H9 (cell line): Measurements from ENCODE around the gene ANGPTL4. TPM values are rescaled to one million over a fixed set of nuclear protein-coding genes. Genes with fewer than 3 reads are reported as not detected.
"Not testable (repeated sequence)": the region's sequence is repeated elsewhere in the genome, so short reads cannot be mapped to it uniquely, and the experiment has no call there.

ENCODE experiments used
- DNase-seq: peaks from one replicate; pipeline ENCODE4 v3.0.0-alpha.2; 2017
- H2AFZ ChIP-seq: one replicate; pipeline ENCODE4 v1.6.1; 2013; ENCODE audit warnings: mild to moderate bottlenecking, low read length, control low read depth, moderate library complexity
- H2AK5ac ChIP-seq: 2 replicates; pipeline ENCODE4 v1.6.1; 2013; ENCODE audit warnings: low read length, control low read depth, mixed read lengths; ENCODE audit not compliant: insufficient read length
- H2BK120ac ChIP-seq: one replicate; pipeline ENCODE4 v1.6.1; 2013; ENCODE audit warnings: low read depth, mild to moderate bottlenecking, low read length, control low read depth, inconsistent platforms; ENCODE audit not compliant: poor library complexity, severe bottlenecking
- H2BK12ac ChIP-seq: 2 replicates; pipeline ENCODE4 v1.6.1; 2013; ENCODE audit warnings: low read length, control low read depth, mixed read lengths, low read depth; ENCODE audit not compliant: insufficient read length
- H2BK15ac ChIP-seq: 2 replicates; pipeline ENCODE4 v1.6.1; 2013; ENCODE audit warnings: low read depth, low read length, control low read depth
- H2BK20ac ChIP-seq: one replicate; pipeline ENCODE4 v1.6.1; 2013; ENCODE audit warnings: low read depth, mild to moderate bottlenecking, low read length, control low read depth, inconsistent platforms; ENCODE audit not compliant: poor library complexity, severe bottlenecking
- H2BK5ac ChIP-seq: 2 replicates; pipeline ENCODE4 v1.6.1; 2013; ENCODE audit warnings: low read length, control low read depth, mixed read lengths; ENCODE audit not compliant: insufficient read length
- H3K14ac ChIP-seq: 2 replicates; pipeline ENCODE4 v1.6.1; 2013; ENCODE audit warnings: low read length, control low read depth; ENCODE audit not compliant: insufficient read depth
- H3K18ac ChIP-seq: 2 replicates; pipeline ENCODE4 v1.6.1; 2013; ENCODE audit warnings: low read depth, mild to moderate bottlenecking, mixed read lengths, low read length, control low read depth; ENCODE audit not compliant: insufficient read length
- H3K23ac ChIP-seq: 2 replicates; pipeline ENCODE4 v1.6.1; 2013; ENCODE audit warnings: low read length, control low read depth, mixed read lengths, low read depth; ENCODE audit not compliant: insufficient read length
- H3K23me2 ChIP-seq: 2 replicates; pipeline ENCODE4 v1.6.1; 2013; ENCODE audit warnings: low read depth, mild to moderate bottlenecking, mixed read lengths, low read length, control low read depth; ENCODE audit not compliant: insufficient read length, poor library complexity, severe bottlenecking
- H3K27ac ChIP-seq: 2 replicates; pipeline ENCODE4 v1.5.1; 2013; ENCODE audit warnings: low read length, control low read depth, mixed read lengths, low read depth; ENCODE audit not compliant: insufficient read length
- H3K27me3 ChIP-seq: 2 replicates; pipeline ENCODE4 v1.6.1; 2013; ENCODE audit warnings: low read length, control low read depth, inconsistent platforms; ENCODE audit not compliant: insufficient read depth
- H3K4ac ChIP-seq: 2 replicates; pipeline ENCODE4 v1.6.1; 2013; ENCODE audit warnings: low read depth, mild to moderate bottlenecking, control low read depth, inconsistent platforms, low read length, moderate library complexity
- H3K4me1 ChIP-seq: 2 replicates; pipeline ENCODE4 v1.6.1; 2013; ENCODE audit warnings: low read length, control low read depth, inconsistent platforms; ENCODE audit not compliant: insufficient read depth
- H3K4me2 ChIP-seq: 2 replicates; pipeline ENCODE4 v1.6.1; 2013; ENCODE audit warnings: low read length, control low read depth, mixed read lengths; ENCODE audit not compliant: insufficient read length, insufficient read depth
- H3K56ac ChIP-seq: 2 replicates; pipeline ENCODE4 v1.6.1; 2013; ENCODE audit warnings: low read depth, mild to moderate bottlenecking, mixed read lengths, low read length, control low read depth; ENCODE audit not compliant: insufficient read length
- H3K79me1 ChIP-seq: 2 replicates; pipeline ENCODE4 v1.6.1; 2013; ENCODE audit warnings: low read depth, mild to moderate bottlenecking, moderate library complexity, low read length, control low read depth, inconsistent platforms; ENCODE audit not compliant: insufficient read depth, poor library complexity, severe bottlenecking
- H3K79me2 ChIP-seq: 2 replicates; pipeline ENCODE4 v1.6.1; 2013; ENCODE audit warnings: low read length, control low read depth, inconsistent platforms; ENCODE audit not compliant: insufficient read depth
- H3K9ac ChIP-seq: 2 replicates; pipeline ENCODE4 v1.6.1; 2013; ENCODE audit warnings: low read length, control low read depth, mixed read lengths; ENCODE audit not compliant: insufficient read length; ENCODE audit errors: extremely low read depth
- H3K9me3 ChIP-seq: one replicate; pipeline ENCODE4 v1.6.1; 2013; ENCODE audit warnings: low read depth, low read length, inconsistent platforms; ENCODE audit not compliant: control insufficient read depth
- H3T11ph ChIP-seq: one replicate; pipeline ENCODE4 v1.6.1; 2013; ENCODE audit warnings: mild to moderate bottlenecking, low read length, control low read depth, inconsistent platforms
- H4K20me1 ChIP-seq: one replicate; pipeline ENCODE4 v1.6.1; 2013; ENCODE audit not compliant: control insufficient read depth, insufficient read length, insufficient read depth
- H4K5ac ChIP-seq: 2 replicates; pipeline ENCODE4 v1.6.1; 2013; ENCODE audit warnings: low read depth, mild to moderate bottlenecking, mixed read lengths, low read length, control low read depth; ENCODE audit not compliant: insufficient read length
- H4K8ac ChIP-seq: replicated peaks from 2 replicates; pipeline ENCODE4 v1.6.1; 2013; ENCODE audit warnings: low read length, control low read depth, mixed read lengths, low read depth; ENCODE audit not compliant: insufficient read length
- H4K91ac ChIP-seq: 2 replicates; pipeline ENCODE4 v1.6.1; 2013; ENCODE audit warnings: low read depth, mild to moderate bottlenecking, moderate library complexity, mixed read lengths, low read length, control low read depth; ENCODE audit not compliant: insufficient read length
- H3K27ac Mint-ChIP-seq, 3 experiments: 2 replicates in 2 of 3; 3 replicates in 1 of 3; pipeline ENCODE4 v1.8.0; 2020 to 2021; ENCODE audit warnings: mixed read lengths in 3 of 3, mild to moderate bottlenecking in 1 of 3, moderate library complexity in 1 of 3
- H3K27me3 Mint-ChIP-seq: 2 replicates; pipeline ENCODE4 v1.8.0; 2021; ENCODE audit warnings: low read depth, mild to moderate bottlenecking, moderate library complexity, mixed read lengths
- H3K36me3 Mint-ChIP-seq, 3 experiments: 2 replicates in 2 of 3; 3 replicates in 1 of 3; pipeline ENCODE4 v1.8.0; 2020 to 2021; ENCODE audit warnings: low read depth in 3 of 3, mixed read lengths in 3 of 3; ENCODE audit not compliant: insufficient read depth in 1 of 3
- H3K4me1 Mint-ChIP-seq, 2 experiments: 2 replicates each; pipeline ENCODE4 v1.8.0; 2020; ENCODE audit warnings: mixed read lengths in 2 of 2
- H3K4me3 Mint-ChIP-seq, 2 experiments: 2 replicates in 1 of 2; 3 replicates in 1 of 2; pipeline ENCODE4 v1.8.0; 2020 to 2021; ENCODE audit warnings: mild to moderate bottlenecking in 2 of 2, mixed read lengths in 2 of 2, moderate library complexity in 1 of 2
- H3K9me3 Mint-ChIP-seq, 2 experiments: 2 replicates in 1 of 2; 3 replicates in 1 of 2; pipeline ENCODE4 v1.8.0; 2020; ENCODE audit warnings: mild to moderate bottlenecking in 2 of 2, mixed read lengths in 2 of 2, moderate library complexity in 1 of 2
- WGBS: extraction: QIAGEN DNeasy Blood & Tissue Kit; methylation state at CpG from one replicate; pipeline ENCODE4 v1.1.7; 2013; ENCODE audit warnings: missing lambda C conversion rate, low lambda C conversion rate, mixed read lengths; ENCODE audit not compliant: insufficient read length; ENCODE audit errors: extremely low coverage; 5-methylcytosine and 5-hydroxymethylcytosine counted together
- total RNA-seq: library from RNA; stranded (reverse); gene quantifications from 2 replicates; pipeline ENCODE4 v1.2.1, GENCODE V29; 2021
- TF ChIP-seq, protein P1 (sequence below): fragments of 200-600 bp; sonication (generic); conservative IDR thresholded peaks from 3 replicates; pipeline ENCODE4 v1.8.0; 2021; ENCODE audit warnings: antibody characterized with exemption, mild to moderate bottlenecking

The ANGPTL4 gene
- total RNA-seq, 1 experiment from 2014 or later = 1.9 TPM

DNA sequence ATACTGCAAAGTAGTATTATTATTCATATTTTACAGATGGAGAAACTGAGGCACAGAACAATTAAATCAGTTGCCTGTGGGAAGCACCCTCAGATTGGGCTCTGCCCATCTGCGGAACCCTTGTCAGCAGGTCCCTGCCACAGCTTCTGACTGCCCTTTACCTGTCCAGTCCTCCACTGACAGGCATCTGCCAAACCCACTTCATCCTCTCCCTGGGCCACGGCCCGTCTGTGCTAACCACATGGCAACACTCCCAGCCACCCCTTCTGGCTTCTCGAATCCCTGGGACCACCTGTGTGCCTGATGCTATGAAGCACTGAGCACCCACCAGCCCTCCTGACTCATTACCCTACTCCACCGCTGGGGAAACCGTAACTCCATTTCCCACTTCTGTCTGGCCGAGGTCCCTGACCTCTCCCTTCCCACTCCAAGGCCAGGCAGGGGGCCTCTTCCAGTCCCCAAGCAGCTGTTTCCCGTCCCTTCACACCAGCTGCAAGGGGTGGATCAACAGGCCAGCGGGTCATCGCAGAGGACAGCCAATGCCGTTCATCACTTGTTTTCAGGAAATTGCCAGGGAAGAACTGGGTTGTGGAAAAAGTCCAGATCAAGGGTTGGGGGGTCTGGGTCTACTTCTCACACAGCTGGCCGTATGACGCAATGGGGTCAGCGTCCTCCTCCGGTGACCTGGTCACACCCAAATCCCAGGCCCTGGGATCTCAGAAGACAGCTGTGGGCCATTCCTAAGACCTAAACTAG, 23.4 kb upstream of the ANGPTL4 start:
- peak overlapping the region in 1 of 2 experiments; percentile 59; a peak in 3 of 5 replicates for H3K4me3 Mint-ChIP-seq

DNA sequence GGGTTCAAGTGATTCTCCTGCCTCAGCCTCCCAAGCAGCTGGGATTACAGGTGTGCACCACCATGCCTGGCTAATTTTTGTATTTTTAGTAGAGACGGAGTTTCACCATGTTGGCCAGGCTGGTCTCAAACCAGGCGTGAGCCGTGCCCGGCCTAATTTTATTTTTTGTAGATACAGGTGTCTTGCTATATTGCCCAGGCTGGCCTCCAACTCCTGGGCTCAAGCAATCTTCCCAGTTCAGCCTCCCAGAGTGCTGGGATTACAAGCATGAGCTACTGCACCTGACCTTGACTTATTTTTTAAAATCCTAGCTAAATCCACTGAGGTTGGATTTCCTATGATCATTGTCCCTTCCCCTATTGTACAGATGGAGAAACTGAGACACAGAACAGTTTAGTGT, 22.5 kb upstream of the ANGPTL4 start:
- peaks cover 33% of the 10 kb centered on the region for H3K27me3 Mint-ChIP-seq
- H3K4me3 Mint-ChIP-seq = peak overlapping the region in 1 of 2 experiments; percentile 53; a peak in 2 of 5 replicates

More for the DNA sequence above, 23.4 kb upstream of the ANGPTL4 start:
- no peaks in the 10 kb centered on the region for H4K20me1 ChIP-seq
- Mint-ChIP-seq H3K9me3 (no peaks in the 10 kb centered on the region), H3K4me1 (peaks cover 14% of the 10 kb centered on the region in 2 experiments), H3K27ac (peak overlapping the region in 1 of 3 experiments; percentile 48; a peak in 1 of 7 replicates), H3K27me3 (peaks cover 42% of the 10 kb centered on the region), H3K36me3 (peaks cover 0 to 2% (median 0%) of the 10 kb centered on the region in 3 experiments; a peak in 2 of 7 replicates)
- no peak overlapping the region for H3T11ph ChIP-seq
- H4K5ac ChIP-seq = no peak overlapping the region
- no peak overlapping the region for H2BK20ac ChIP-seq
- H3K79me1 ChIP-seq = no peaks in the 10 kb centered on the region
- H3K79me2 ChIP-seq = no peaks in the 10 kb centered on the region
- H3K9ac ChIP-seq = no peak overlapping the region
- peak; percentile 64 for DNase-seq
- H2AK5ac ChIP-seq = no peak overlapping the region
- H2BK15ac ChIP-seq = no peak overlapping the region
- H3K27me3 ChIP-seq = no peaks in the 10 kb centered on the region
- H3K4me1 ChIP-seq = no peaks in the 10 kb centered on the region; the same call in 1 of the 2 replicates
- no peak overlapping the region for H3K14ac ChIP-seq
- H2AFZ ChIP-seq = no peak overlapping the region
- H2BK12ac ChIP-seq = no peak overlapping the region
- no peaks in the 10 kb centered on the region for H3K9me3 ChIP-seq
- H4K91ac ChIP-seq = no peak overlapping the region
- no peak overlapping the region for H3K23ac ChIP-seq
- H3K4ac ChIP-seq = no peak overlapping the region
- no peak overlapping the region for H3K56ac ChIP-seq
- no peak overlapping the region for H4K8ac ChIP-seq
- no peak overlapping the region for H2BK120ac ChIP-seq
- H3K27ac ChIP-seq = no peak overlapping the region
- H3K23me2 ChIP-seq = peaks cover 4% of the 10 kb centered on the region
- TF ChIP-seq, protein P1, sequence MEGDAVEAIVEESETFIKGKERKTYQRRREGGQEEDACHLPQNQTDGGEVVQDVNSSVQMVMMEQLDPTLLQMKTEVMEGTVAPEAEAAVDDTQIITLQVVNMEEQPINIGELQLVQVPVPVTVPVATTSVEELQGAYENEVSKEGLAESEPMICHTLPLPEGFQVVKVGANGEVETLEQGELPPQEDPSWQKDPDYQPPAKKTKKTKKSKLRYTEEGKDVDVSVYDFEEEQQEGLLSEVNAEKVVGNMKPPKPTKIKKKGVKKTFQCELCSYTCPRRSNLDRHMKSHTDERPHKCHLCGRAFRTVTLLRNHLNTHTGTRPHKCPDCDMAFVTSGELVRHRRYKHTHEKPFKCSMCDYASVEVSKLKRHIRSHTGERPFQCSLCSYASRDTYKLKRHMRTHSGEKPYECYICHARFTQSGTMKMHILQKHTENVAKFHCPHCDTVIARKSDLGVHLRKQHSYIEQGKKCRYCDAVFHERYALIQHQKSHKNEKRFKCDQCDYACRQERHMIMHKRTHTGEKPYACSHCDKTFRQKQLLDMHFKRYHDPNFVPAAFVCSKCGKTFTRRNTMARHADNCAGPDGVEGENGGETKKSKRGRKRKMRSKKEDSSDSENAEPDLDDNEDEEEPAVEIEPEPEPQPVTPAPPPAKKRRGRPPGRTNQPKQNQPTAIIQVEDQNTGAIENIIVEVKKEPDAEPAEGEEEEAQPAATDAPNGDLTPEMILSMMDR = peak; percentile 44
- no peak overlapping the region for H3K4me2 ChIP-seq
- no peak overlapping the region for H2BK5ac ChIP-seq
- H3K18ac ChIP-seq = no peak overlapping the region
- no CpG with 5 or more reads among the region's 15 CpGs for WGBS

More for the DNA sequence above, 22.5 kb upstream of the ANGPTL4 start:
- H2BK5ac ChIP-seq, H3K79me1 ChIP-seq, H4K20me1 ChIP-seq, H3K18ac ChIP-seq, H3K79me2 ChIP-seq, H3T11ph ChIP-seq, H2BK120ac ChIP-seq, DNase-seq, H2AK5ac ChIP-seq, H2BK12ac ChIP-seq, H3K27ac ChIP-seq, H3K14ac ChIP-seq, H3K27ac Mint-ChIP-seq, H3K9me3 ChIP-seq, H3K56ac ChIP-seq, H2AFZ ChIP-seq, H2BK15ac ChIP-seq, H3K9ac ChIP-seq, H3K23me2 ChIP-seq, H3K36me3 Mint-ChIP-seq, H4K5ac ChIP-seq, H4K91ac ChIP-seq, H3K9me3 Mint-ChIP-seq, H3K4me2 ChIP-seq, H4K8ac ChIP-seq, H3K27me3 ChIP-seq, H3K4ac ChIP-seq, H3K4me1 ChIP-seq, H3K23ac ChIP-seq, H2BK20ac ChIP-seq: not testable (repeated sequence)
- H3K4me1 Mint-ChIP-seq = peaks cover 11 to 14% of the 10 kb centered on the region in 2 experiments
- no CpG with 5 or more reads among the region's 4 CpGs for WGBS
